Measurements from ENCODE around the gene C11orf24. TPM values are rescaled to one million over a fixed set of nuclear protein-coding genes. Genes with fewer than 3 reads are reported as not detected.
"Not testable (repeated sequence)": the region's sequence is repeated elsewhere in the genome, so short reads cannot be mapped to it uniquely, and the experiment has no call there.

The C11orf24 gene
- total RNA-seq, 1 donor from 2014 or later = 35.3 TPM

DNA sequence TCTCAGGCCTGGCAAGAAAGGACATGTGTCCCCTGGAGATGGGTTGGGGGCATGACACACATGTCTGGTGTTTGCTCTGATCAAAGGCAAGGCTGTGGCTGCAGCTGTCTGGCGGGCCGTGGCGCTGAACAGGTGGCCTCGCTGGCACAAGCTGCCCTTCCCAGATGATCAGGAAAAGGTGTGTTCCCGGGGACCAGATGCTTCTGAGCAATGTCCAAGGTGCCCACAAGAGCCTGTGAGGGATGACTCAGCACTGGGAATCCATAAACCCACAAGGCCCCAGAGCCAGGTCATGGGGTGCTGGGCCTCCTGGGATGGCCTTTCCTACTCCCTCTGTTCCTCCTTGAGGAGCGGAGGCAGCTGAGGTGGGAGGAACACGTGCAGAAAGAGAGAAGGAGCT lies 30.9 kb upstream of the C11orf24 start:
- Mint-ChIP-seq H3K27me3 (no peaks in the 10 kb centered on the region), H3K4me1 (ENCODE audit: low read depth) (peaks cover 13% of the 10 kb centered on the region), H3K36me3 (ENCODE audit: insufficient read depth) (no peaks in the 10 kb centered on the region), H3K27ac (no peak overlapping the region), H3K4me3 (ENCODE audit: low read depth) (no peak overlapping the region), H3K9me3 (ENCODE audit: low read depth) (no peaks in the 10 kb centered on the region)
- DNase-seq (ENCODE audit: low spot score, unreplicated experiment) = no peak
- TF ChIP-seq, protein P1, sequence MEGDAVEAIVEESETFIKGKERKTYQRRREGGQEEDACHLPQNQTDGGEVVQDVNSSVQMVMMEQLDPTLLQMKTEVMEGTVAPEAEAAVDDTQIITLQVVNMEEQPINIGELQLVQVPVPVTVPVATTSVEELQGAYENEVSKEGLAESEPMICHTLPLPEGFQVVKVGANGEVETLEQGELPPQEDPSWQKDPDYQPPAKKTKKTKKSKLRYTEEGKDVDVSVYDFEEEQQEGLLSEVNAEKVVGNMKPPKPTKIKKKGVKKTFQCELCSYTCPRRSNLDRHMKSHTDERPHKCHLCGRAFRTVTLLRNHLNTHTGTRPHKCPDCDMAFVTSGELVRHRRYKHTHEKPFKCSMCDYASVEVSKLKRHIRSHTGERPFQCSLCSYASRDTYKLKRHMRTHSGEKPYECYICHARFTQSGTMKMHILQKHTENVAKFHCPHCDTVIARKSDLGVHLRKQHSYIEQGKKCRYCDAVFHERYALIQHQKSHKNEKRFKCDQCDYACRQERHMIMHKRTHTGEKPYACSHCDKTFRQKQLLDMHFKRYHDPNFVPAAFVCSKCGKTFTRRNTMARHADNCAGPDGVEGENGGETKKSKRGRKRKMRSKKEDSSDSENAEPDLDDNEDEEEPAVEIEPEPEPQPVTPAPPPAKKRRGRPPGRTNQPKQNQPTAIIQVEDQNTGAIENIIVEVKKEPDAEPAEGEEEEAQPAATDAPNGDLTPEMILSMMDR (IDR thresholded peaks at IDR 0.05; ENCODE audit: unreplicated experiment) = no peak

DNA sequence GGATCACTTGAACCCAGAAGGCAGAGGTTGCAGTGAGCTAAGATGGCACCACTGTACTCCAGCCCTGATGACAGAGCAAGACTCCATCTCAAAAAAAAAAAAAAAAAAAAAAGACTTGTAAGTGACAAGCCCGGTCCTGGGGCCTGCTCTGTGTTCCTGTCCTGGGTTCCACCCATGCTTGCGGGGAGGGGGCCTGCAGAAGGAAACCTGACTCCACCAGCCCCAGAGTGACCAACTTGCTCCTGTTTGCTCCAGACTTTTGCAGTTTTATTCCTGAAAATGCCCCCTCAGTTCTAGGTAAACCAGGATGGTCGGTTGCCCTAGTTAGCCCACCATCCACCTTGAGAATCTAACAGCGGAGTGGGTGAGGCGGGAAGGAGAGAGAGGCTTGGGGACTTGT lies 30.5 kb upstream of the C11orf24 start:
- no peaks in the 10 kb centered on the region for H3K27me3 Mint-ChIP-seq
- DNase-seq (ENCODE audit: low spot score, unreplicated experiment) = no peak
- TF ChIP-seq, protein P1 (IDR thresholded peaks at IDR 0.05; ENCODE audit: unreplicated experiment) = no peak
- no peaks in the 10 kb centered on the region for H3K9me3 Mint-ChIP-seq (ENCODE audit: low read depth)
- H3K27ac Mint-ChIP-seq = no peak overlapping the region
- no peak overlapping the region for H3K4me3 Mint-ChIP-seq (ENCODE audit: low read depth)
- H3K4me1 Mint-ChIP-seq (ENCODE audit: low read depth) = peaks cover 13% of the 10 kb centered on the region
- no peaks in the 10 kb centered on the region for H3K36me3 Mint-ChIP-seq (ENCODE audit: insufficient read depth)

DNA sequence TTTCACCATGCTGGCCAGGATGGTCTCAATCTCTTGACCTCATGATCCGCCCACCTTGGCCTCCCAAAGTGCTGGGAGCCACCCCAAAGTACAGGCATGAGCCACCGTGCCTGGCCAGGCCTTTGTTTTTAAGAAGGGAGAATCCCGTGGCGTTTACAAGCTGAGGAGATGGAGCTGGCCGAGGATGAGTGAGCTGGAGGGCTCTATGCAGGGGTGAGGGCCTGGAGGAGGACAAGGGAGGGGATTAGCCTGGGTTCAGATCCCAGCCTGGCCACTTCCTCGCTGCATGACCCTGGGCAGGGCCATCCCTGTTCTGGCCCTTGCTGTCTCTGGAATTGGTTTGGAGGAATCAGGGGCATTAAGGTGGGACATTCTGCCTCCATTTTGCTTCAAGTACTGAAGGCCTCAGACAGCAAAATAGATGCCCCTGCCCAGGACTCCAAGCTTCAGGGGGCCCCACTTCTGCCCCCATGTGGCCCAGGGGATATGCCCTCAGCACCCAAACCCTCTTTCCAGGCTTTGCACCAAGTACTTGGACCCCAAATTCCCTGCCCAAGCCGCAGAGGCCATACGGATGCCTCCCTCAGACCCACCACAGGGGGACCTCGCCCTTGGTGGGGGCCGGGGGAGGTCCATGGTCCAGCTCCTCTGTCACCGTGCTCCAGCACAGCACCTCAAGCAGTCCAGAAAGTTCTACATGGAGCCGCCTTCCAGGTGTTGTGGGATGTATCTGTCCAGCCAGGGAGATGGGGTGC lies 28.5 kb upstream of the C11orf24 start:
- no peaks in the 10 kb centered on the region for H3K27me3 Mint-ChIP-seq
- TF ChIP-seq, protein P1 (IDR thresholded peaks at IDR 0.05; ENCODE audit: unreplicated experiment) = no peak
- no peak for DNase-seq (ENCODE audit: low spot score, unreplicated experiment)
- H3K4me1 Mint-ChIP-seq (ENCODE audit: low read depth) = peaks cover 13% of the 10 kb centered on the region
- H3K4me3 Mint-ChIP-seq (ENCODE audit: low read depth) = no peak overlapping the region
- no peaks in the 10 kb centered on the region for H3K36me3 Mint-ChIP-seq (ENCODE audit: insufficient read depth)
- H3K27ac Mint-ChIP-seq = no peak overlapping the region
- H3K9me3 Mint-ChIP-seq (ENCODE audit: low read depth) = no peaks in the 10 kb centered on the region

DNA sequence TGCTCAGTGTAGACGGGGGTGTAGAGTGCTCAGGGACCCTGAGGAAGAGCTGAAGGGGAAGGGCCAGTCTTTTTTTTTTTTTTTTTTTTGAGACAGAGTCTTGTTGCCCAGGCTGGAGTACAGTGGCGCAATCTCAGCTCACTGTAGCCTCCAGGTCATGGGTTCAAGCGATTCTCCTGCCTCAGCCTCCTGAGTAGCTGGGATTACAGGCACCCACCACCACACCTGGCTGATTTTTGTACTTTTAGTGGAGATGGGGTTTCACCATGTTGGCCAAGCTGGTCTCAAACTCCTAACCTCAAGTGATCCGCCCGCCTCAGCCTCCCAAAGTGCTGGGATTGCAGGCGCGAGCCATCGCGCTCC lies 27.7 kb upstream of the C11orf24 start:
- H3K27me3 Mint-ChIP-seq; DNase-seq (ENCODE audit: low spot score, unreplicated experiment); H3K36me3 Mint-ChIP-seq (ENCODE audit: insufficient read depth); H3K9me3 Mint-ChIP-seq (ENCODE audit: low read depth); H3K27ac Mint-ChIP-seq; H3K4me3 Mint-ChIP-seq (ENCODE audit: low read depth): not testable (repeated sequence)
- peaks cover 13% of the 10 kb centered on the region for H3K4me1 Mint-ChIP-seq (ENCODE audit: low read depth)

DNA sequence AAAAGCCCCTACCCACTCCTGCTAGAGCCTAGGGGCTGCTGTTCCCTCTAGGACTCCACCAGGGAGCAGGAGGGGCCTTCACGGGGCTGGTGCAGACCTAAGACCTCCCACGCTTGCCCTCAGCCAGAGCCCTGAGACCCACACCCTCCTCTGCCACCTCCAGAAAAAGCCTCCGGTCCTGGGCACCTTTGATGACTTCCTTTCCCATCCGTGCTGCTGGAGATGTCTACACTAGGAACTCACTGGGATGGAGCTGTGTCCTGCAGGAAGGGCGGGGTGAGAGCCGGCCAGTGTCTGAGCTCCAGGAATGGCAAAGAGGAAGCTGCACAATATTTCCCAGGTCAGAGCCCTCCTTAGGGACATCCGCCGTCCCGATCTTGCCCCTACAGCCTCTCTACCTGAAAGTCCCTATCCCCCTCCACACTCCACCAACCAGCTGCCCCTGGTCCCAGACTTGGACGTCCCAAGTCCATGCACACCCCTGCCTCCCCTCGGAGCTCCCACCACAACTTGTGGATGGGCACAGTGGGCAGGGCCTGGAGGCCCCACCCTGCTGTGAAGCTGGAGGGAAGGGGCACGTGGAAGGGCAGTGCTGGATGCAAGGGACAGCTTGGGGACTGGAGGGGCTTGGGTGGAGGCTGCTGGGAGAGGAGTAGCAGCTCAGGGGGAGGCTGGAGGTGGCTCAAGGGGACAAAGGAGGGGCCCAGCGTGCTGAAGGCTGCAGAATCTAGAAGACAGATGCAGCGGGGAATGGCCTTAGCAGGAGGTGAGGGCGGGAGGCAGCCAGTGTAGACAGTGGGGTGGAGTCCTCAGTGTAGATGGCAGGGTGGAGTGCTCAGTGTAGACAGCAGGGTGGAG lies 27.1 kb upstream of the C11orf24 start:
- Mint-ChIP-seq H3K27ac (peak overlapping the region; percentile 69), H3K9me3 (ENCODE audit: low read depth) (no peaks in the 10 kb centered on the region), H3K36me3 (ENCODE audit: insufficient read depth) (no peaks in the 10 kb centered on the region), H3K27me3 (no peaks in the 10 kb centered on the region), H3K4me3 (ENCODE audit: low read depth) (no peak overlapping the region), H3K4me1 (ENCODE audit: low read depth) (peaks cover 13% of the 10 kb centered on the region)
- DNase-seq (ENCODE audit: low spot score, unreplicated experiment) = no peak
- TF ChIP-seq, protein P1 (IDR thresholded peaks at IDR 0.05; ENCODE audit: unreplicated experiment) = no peak
